ENCODE data around the gene SUPT6H. TPM values are rescaled to one million over a fixed set of nuclear protein-coding genes. Genes with fewer than 3 reads are reported as not detected.

SUPT6H gene
- polyA plus RNA-seq, 1 donor from 2014 or later = 19.0 TPM

GRCh38 chr17:28712705-28713415, 50.9 kb downstream of the SUPT6H start:
- Histone ChIP-seq H3F3A (ENCODE audit: insufficient read depth, low read length, poor library complexity, severe bottlenecking) (peaks cover 3% of the 10 kb centered on the region), H3K27me3 (ENCODE audit: insufficient read depth, low read depth, low read length) (peaks cover 20% of the 10 kb centered on the region), H3K9ac (ENCODE audit: low read length) (no peak overlapping the region), H3K4me3 (ENCODE audit: low read length) (no peak overlapping the region), H3K79me2 (replicated peaks; ENCODE audit: insufficient read depth, low read length) (no peaks in the 10 kb centered on the region), H3K9me2 (ENCODE audit: insufficient read depth, low read length) (no peaks in the 10 kb centered on the region), H3K27ac (ENCODE audit: low read length) (no peak overlapping the region), H3K4me2 (ENCODE audit: low read length) (no peak overlapping the region), H4K20me1 (ENCODE audit: insufficient read depth) (no peaks in the 10 kb centered on the region), H2AFZ (ENCODE audit: low read depth, low read length) (no peak overlapping the region), H3K9me3 (ENCODE audit: low read length) (no peaks in the 10 kb centered on the region), H3K36me3 (ENCODE audit: insufficient read depth, low read length) (no peaks in the 10 kb centered on the region)
- TF ChIP-seq, protein P1, sequence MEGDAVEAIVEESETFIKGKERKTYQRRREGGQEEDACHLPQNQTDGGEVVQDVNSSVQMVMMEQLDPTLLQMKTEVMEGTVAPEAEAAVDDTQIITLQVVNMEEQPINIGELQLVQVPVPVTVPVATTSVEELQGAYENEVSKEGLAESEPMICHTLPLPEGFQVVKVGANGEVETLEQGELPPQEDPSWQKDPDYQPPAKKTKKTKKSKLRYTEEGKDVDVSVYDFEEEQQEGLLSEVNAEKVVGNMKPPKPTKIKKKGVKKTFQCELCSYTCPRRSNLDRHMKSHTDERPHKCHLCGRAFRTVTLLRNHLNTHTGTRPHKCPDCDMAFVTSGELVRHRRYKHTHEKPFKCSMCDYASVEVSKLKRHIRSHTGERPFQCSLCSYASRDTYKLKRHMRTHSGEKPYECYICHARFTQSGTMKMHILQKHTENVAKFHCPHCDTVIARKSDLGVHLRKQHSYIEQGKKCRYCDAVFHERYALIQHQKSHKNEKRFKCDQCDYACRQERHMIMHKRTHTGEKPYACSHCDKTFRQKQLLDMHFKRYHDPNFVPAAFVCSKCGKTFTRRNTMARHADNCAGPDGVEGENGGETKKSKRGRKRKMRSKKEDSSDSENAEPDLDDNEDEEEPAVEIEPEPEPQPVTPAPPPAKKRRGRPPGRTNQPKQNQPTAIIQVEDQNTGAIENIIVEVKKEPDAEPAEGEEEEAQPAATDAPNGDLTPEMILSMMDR (IDR thresholded peaks at IDR 0.05; ENCODE audit: poor library complexity, severe bottlenecking) = no peak
- TF ChIP-seq SMC3 (conservative IDR thresholded peaks at IDR 0.05; ENCODE audit: poor library complexity) = no peak
- no peak for TF ChIP-seq MXI1 (conservative IDR thresholded peaks at IDR 0.05; ENCODE audit: poor library complexity, severe bottlenecking)
- TF ChIP-seq RAD21 (conservative IDR thresholded peaks at IDR 0.05) = no peak
- TF ChIP-seq TAF1 (IDR thresholded peaks at IDR 0.05; ENCODE audit: low read depth) = no peak
- no peak for TF ChIP-seq EZH2 (IDR thresholded peaks at IDR 0.05; ENCODE audit: borderline replicate concordance, insufficient read depth, low read length, poor library complexity, severe bottlenecking)
- no peak for TF ChIP-seq POLR2AphosphoS5 (IDR thresholded peaks at IDR 0.05)
- no peak for TF ChIP-seq EP300 (conservative IDR thresholded peaks at IDR 0.05; ENCODE audit: poor library complexity, severe bottlenecking)
- TF ChIP-seq, protein P2, sequence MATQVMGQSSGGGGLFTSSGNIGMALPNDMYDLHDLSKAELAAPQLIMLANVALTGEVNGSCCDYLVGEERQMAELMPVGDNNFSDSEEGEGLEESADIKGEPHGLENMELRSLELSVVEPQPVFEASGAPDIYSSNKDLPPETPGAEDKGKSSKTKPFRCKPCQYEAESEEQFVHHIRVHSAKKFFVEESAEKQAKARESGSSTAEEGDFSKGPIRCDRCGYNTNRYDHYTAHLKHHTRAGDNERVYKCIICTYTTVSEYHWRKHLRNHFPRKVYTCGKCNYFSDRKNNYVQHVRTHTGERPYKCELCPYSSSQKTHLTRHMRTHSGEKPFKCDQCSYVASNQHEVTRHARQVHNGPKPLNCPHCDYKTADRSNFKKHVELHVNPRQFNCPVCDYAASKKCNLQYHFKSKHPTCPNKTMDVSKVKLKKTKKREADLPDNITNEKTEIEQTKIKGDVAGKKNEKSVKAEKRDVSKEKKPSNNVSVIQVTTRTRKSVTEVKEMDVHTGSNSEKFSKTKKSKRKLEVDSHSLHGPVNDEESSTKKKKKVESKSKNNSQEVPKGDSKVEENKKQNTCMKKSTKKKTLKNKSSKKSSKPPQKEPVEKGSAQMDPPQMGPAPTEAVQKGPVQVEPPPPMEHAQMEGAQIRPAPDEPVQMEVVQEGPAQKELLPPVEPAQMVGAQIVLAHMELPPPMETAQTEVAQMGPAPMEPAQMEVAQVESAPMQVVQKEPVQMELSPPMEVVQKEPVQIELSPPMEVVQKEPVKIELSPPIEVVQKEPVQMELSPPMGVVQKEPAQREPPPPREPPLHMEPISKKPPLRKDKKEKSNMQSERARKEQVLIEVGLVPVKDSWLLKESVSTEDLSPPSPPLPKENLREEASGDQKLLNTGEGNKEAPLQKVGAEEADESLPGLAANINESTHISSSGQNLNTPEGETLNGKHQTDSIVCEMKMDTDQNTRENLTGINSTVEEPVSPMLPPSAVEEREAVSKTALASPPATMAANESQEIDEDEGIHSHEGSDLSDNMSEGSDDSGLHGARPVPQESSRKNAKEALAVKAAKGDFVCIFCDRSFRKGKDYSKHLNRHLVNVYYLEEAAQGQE (IDR thresholded peaks at IDR 0.05; ENCODE audit: borderline replicate concordance) = no peak

DNA sequence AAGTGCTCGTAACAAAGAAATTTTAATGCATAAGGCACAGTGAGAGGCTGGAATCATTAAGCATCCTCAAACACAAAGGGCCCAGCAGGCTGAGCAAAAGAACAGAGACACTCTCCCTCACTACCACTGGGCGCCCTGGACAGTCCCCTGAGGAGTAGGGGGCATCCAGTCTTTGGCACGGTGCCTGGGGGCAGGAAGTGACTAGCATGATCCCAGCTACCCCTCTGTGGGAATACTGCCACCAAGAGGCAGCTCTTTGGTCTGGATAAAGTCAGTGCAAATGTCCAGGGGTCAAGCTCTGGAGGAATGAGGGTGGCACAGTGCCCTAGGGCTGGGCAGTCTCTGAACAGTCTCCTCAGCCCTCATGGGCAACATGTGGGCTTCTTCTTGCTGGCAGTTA, 52.3 kb downstream of the SUPT6H start:
- Histone ChIP-seq H3K36me3 (ENCODE audit: insufficient read depth, low read length) (no peaks in the 10 kb centered on the region), H4K20me1 (ENCODE audit: insufficient read depth) (no peaks in the 10 kb centered on the region), H3K4me3 (ENCODE audit: low read length) (no peak overlapping the region), H3K27ac (ENCODE audit: low read length) (no peak overlapping the region), H3K9me3 (ENCODE audit: low read length) (no peaks in the 10 kb centered on the region), H2AFZ (ENCODE audit: low read depth, low read length) (no peak overlapping the region), H3K9me2 (ENCODE audit: insufficient read depth, low read length) (no peaks in the 10 kb centered on the region), H3K4me2 (ENCODE audit: low read length) (no peak overlapping the region), H3K9ac (ENCODE audit: low read length) (no peak overlapping the region), H3F3A (ENCODE audit: insufficient read depth, low read length, poor library complexity, severe bottlenecking) (peaks cover 3% of the 10 kb centered on the region), H3K27me3 (ENCODE audit: insufficient read depth, low read depth, low read length) (peaks cover 28% of the 10 kb centered on the region), H3K79me2 (replicated peaks; ENCODE audit: insufficient read depth, low read length) (no peaks in the 10 kb centered on the region)
- TF ChIP-seq SMC3 (conservative IDR thresholded peaks at IDR 0.05; ENCODE audit: poor library complexity) (no peak), EP300 (conservative IDR thresholded peaks at IDR 0.05; ENCODE audit: poor library complexity, severe bottlenecking) (no peak), POLR2AphosphoS5 (IDR thresholded peaks at IDR 0.05) (no peak)
- TF ChIP-seq, protein P1 (IDR thresholded peaks at IDR 0.05; ENCODE audit: poor library complexity, severe bottlenecking) = no peak
- TF ChIP-seq, protein P2 (IDR thresholded peaks at IDR 0.05; ENCODE audit: borderline replicate concordance) = no peak
